DND-41 (cell line): ENCODE data around the gene NAA60.

Source experiments
- CTCF ChIP-seq: IDR thresholded peaks from 2 replicates; pipeline ENCODE4 v1.5.1; 2012; ENCODE audit warnings: borderline replicate concordance, low read length, moderate library complexity, mild to moderate bottlenecking; ENCODE audit not compliant: poor library complexity, severe bottlenecking; ENCODE audit errors: extremely low read depth
- EZH2 ChIP-seq: IDR thresholded peaks from 3 replicates; pipeline ENCODE4 v1.6.1; 2012; ENCODE audit warnings: borderline replicate concordance, low read depth, mild to moderate bottlenecking, moderate library complexity, low read length, inconsistent platforms; ENCODE audit not compliant: severe bottlenecking

GRCh38 chr16:3514621-3515020, 71.1 kb downstream of the NAA60 start:
- TF ChIP-seq CTCF: no peak
- no peak for TF ChIP-seq EZH2
